Measurements from ENCODE around the gene CYP2U1.

Gene CYP2U1

GRCh38 chr4:107987916-107988762 is 56.8 kb downstream of the CYP2U1 start:
- no peak for DNase-seq

DNA sequence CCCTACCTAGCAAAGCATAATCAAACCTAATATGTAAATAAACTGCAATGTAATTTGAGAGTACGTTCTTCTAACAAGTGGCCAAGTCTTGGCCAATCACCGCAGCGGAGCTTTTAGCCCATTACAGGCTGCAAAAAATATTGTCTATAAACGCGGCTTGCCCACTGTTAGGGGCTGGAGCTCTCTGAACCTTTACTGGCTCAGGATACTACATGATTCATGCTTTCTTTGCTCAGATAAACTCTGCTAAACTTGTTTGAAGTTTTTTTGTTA is 57.4 kb downstream of the CYP2U1 start:
- no peak for DNase-seq

DNA sequence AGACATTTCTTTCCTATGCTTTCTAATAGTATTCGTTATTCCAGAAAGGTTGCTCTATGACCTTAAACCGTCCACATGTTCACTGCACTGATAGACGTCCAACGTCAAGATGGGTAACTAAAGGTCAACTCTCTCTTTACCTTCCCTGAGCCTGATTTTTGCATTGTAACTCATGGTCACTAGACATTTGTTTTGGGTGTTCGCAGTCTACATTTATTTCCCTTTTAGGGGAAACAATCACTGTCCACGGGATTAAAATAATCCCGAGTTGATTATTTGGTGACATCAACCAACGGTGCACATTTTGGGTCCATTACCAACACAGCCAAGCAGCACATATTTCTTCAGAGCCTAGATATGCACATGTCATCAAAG is 57.8 kb downstream of the CYP2U1 start:
- no peak for DNase-seq

GRCh38 chr4:107989537-107990386 is 58.4 kb downstream of the CYP2U1 start, which contains the start of gene HADH:
Gene HADH (plus strand): TSS chr4:107989889. CDS start chr4:107989933, 44 bp downstream.
- DNase-seq = peak; percentile 92

- DNase-seq = no peak
These were observed 60.7 kb downstream of the CYP2U1 start for GRCh38 chr4:107991945-107992630.

- no peak for DNase-seq
These were observed 62.6 kb downstream of the CYP2U1 start for GRCh38 chr4:107993969-107994368.

DNA sequence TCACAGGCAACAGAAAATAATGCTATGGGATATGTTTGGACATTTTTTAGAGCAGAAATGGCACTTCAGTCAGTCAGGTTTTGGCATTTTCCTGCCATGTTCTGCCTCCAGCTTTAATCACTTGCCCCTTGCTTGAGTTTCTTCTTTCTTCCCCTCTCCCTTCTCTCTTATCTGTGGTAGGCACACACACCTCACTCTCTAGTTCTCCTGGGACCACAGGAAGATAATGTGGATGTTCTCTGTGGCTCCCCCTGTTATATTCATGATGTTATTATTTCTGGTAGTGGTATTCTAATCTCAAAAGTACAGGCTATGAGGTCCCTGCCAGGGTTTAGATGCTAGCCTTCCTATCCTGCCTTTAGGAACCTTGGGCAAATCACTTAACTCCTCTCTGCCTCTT is 63.5 kb downstream of the CYP2U1 start:
- no peak for DNase-seq

GRCh38 chr4:107996949-107997788 is 65.8 kb downstream of the CYP2U1 start:
- peak; percentile 91 for DNase-seq

DNA sequence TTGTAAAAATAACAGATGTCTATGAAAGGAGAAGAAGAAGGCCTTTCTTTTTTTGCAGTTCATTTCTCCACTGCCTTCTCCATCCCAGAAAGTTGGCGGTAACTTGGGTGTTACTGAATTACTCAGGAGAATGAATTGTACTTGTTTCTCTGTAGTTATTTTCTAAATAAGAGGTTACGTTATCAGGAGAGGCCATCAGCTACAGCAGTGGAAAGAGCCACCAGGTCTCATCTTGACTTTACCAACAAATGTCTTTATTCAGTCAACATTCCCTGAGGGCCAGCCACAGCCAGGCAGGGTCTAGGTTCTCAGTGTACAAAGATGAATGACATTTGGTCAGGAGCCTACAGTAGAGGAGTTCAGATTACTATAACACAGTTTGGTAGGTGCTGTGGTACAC is 66.4 kb downstream of the CYP2U1 start:
- no peak for DNase-seq

DNA sequence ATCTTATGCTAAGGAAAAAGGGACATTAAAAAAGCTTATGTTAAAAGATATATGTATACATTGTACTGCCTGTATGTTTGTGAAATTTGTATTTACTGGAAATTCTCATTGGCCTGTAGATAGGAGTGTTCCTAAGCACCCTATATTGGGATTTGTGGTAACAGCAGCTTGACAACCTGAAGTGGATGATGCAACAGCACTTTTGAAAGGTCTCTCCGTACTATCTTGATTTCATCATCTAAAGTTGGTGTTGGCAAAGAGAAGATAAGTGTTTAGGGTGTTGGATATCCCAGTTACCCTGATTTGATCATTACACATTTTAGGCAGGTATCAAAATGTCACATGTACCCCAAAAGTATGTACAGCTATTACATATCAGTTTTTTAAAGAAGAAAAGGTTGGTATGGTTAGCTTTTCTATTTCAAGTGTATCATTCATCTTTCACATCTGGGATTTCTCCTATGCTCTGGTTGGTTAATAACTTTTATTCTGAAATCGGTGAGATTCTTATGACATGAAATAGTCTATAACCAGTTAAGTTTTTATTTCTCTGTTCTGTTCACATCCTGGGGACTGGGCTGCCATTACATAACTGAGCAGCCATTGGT is 68.7 kb downstream of the CYP2U1 start:
- DNase-seq = no peak

DNA sequence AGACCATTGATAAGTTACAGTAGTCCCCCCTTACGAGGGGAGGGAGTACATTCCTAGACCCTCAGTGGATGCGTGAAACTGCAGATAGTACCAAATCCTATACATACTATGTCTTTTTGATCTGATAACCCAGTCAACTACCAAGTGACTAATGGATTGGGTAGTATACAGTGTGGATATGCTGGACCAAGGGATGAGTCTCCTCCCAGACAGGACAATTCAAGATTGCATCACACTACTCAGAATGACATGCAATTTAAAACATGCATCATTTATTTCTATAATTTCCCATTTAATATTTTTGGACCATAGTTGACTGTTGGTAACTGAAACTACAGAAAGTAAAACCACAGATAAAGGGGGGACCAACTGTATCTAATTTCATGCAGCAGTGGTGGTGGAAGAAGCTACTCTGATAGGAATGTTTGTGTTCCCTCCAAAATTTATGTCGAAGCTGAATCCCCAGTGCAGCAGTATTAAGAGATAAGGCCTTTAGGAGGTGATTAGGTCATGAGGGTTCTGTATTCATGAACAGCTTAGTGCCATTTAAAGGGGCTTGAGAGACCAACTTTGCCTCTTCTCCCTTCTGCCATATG is 70.3 kb downstream of the CYP2U1 start:
- DNase-seq = peak; percentile 40

Data from fibroblast of skin of back (primary cell).